NCI-H1417 treated with DMSO at 0.1 percent for 48 hours (cell line): Measurements from ENCODE around the gene STX3.

ENCODE experiments used
- DNase-seq: peaks from one replicate; lab custom pipeline; 2025; lab: John Stamatoyannopoulos, UW

STX3 gene

GRCh38 chr11:59754859-59755700 is at the start of gene STX3:
TSS of gene STX3 (plus strand) at chr11:59755376. CDS start at chr11:59755606, 230 bp downstream.
- DNase-seq, result peak; percentile 12

- no peak for DNase-seq
These were observed 48.5 kb upstream of the STX3 start for GRCh38 chr11:59706518-59707285.

- DNase-seq, result no peak
These were observed 47.8 kb upstream of the STX3 start for GRCh38 chr11:59707371-59707770.

- no peak for DNase-seq
These were observed 46.6 kb upstream of the STX3 start for GRCh38 chr11:59708537-59708936.

- DNase-seq, result no peak
These were observed 44.9 kb upstream of the STX3 start for GRCh38 chr11:59710136-59710847.

GRCh38 chr11:59713745-59714144 is 41.4 kb upstream of the STX3 start, which contains the start of gene OR10V1:
TSS of gene OR10V1 (minus strand) at chr11:59713845. CDS start at chr11:59713845, 0 bp downstream.
- DNase-seq, result no peak

GRCh38 chr11:59716051-59716450 is 39.1 kb upstream of the STX3 start:
- DNase-seq, result no peak

GRCh38 chr11:59719556-59719955 is 35.6 kb upstream of the STX3 start:
- no peak for DNase-seq

GRCh38 chr11:59724066-59724465 is 31.1 kb upstream of the STX3 start:
- DNase-seq, result no peak

GRCh38 chr11:59727426-59727825 is 27.8 kb upstream of the STX3 start:
- no peak for DNase-seq

GRCh38 chr11:59728154-59728553 is 27.0 kb upstream of the STX3 start:
- no peak for DNase-seq

GRCh38 chr11:59728913-59729312 is 26.3 kb upstream of the STX3 start:
- no peak for DNase-seq

- DNase-seq, result no peak
These were observed 25.3 kb upstream of the STX3 start for GRCh38 chr11:59729834-59730233.

- DNase-seq, result no peak
These were observed 24.1 kb upstream of the STX3 start for GRCh38 chr11:59730896-59731565.

- DNase-seq, result no peak
These were observed 9.1 kb upstream of the STX3 start for GRCh38 chr11:59746111-59746510.

- peak; percentile 8 for DNase-seq
These were observed 1.3 kb upstream of the STX3 start for GRCh38 chr11:59753650-59754493.

GRCh38 chr11:59754494-59754858 is 700 bp upstream of the STX3 start:
- no peak for DNase-seq

GRCh38 chr11:59755701-59756557 is 753 bp downstream of the STX3 start:
- peak; percentile 12 for DNase-seq

GRCh38 chr11:59756558-59756840 is 1.3 kb downstream of the STX3 start:
- DNase-seq, result no peak

GRCh38 chr11:59756845-59757244 is 1.7 kb downstream of the STX3 start:
- DNase-seq, result no peak
